ENCODE measurements around the gene ZNF792. TPM values are rescaled to one million over a fixed set of nuclear protein-coding genes. Genes with fewer than 3 reads are reported as not detected.

ZNF792 gene
- polyA plus RNA-seq, 1 of the 3 experiments (the other 2 are of a cell fraction) = 1.5 TPM

DNA sequence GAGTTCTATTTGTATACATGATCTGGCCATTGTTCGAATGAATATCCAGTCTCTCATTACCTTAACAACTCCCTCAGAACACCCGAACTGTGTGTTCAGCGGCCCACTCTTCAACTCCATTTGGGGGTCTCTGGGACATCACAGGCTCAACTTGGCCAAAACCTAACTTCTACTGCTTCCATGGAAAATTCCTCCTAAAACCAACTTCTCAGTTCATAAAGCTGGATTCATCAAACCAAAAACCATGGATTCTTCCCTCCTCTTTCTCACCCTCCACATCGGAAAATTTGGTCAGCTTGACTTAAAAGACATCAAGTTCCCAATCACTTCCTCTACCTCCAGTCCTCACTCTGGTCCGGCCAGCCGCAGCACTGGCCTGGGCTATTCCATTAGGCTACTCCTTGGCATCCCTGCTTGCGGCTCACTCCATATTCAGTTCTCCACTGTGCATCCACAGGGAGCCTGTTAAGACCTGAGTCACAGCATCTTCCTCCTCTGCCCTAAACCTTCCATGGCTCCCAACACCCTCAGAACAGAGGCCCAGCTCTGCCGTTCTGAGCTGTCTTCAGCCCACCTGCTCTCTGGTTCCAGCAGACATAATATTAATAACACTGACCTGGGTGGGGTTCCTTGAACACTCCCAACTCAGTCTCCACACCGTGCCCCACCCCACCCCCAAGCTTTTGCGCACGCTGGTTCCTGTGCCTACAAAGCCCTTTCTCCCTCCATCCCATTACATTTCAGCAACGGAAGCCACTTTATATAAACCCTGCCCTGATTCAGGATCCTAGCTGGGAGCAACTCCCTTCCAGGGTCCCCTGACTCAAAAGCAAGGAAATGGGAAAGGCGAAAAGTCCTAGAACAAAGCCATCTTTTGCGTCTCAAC, 1.1 kb downstream of the ZNF792 start:
- Histone ChIP-seq H3K27ac (ENCODE audit: low read depth in 2 of 2, low read length in 1 of 2) (peak overlapping the region in 1 of 2 experiments; percentile 94; a peak in 2 of 4 replicates), H3K27me3 (ENCODE audit: insufficient read depth) (no peaks in the 10 kb centered on the region), H3K9ac (peak overlapping the region; percentile 68), H3K4me2 (peak overlapping the region; percentile 97), H3K9me2 (no peaks in the 10 kb centered on the region), H3K4me1 (ENCODE audit: control insufficient read depth in 1 of 2, insufficient read depth in 2 of 2, low read depth in 1 of 2, low read length in 1 of 2) (peaks cover 0 to 21% of the 10 kb centered on the region in 2 experiments; a peak in 2 of 4 replicates), H3K79me2 (ENCODE audit: insufficient read depth) (peaks cover 23% of the 10 kb centered on the region; the same call in 1 of the 2 replicates), H3F3A (replicated peaks; ENCODE audit: insufficient read depth) (no peaks in the 10 kb centered on the region), H3K36me3 (replicated peaks in 1 of 2; ENCODE audit: control insufficient read depth in 1 of 2, insufficient read depth in 2 of 2, low read length in 1 of 2) (peaks cover 20 to 28% of the 10 kb centered on the region in 2 experiments), H3K9me3 (0 out of 2 replicates have a peak, but pooled peaks cover under 1% of the 10 kb centered on the region), H3K4me3 (ENCODE audit: low read depth in 2 of 2, low read length in 1 of 2) (peak overlapping the region; percentile 95), H2AFZ (ENCODE audit: low read depth) (peak overlapping the region; percentile 95; the same call in 1 of the 2 replicates), H4K20me1 (ENCODE audit: insufficient read depth) (no peaks in the 10 kb centered on the region)
- WGBS (ENCODE audit: low lambda C conversion rate) = 33% methylated on average over 14 of the region's 14 CpGs
- peak; percentile 49 for DNase-seq
- ChIA-PET CTCF (interaction anchor here (0.9 to 4.0 kb wide), 5 partner anchors 9 to 125 kb away, joined by 3 to 32 read pairs (median 5); no protein-coding TSS in a partner anchor), POLR2A (interaction anchor here (1.0 to 1.3 kb wide), 4 partner anchors 37 to 285 kb away, joined by 3 to 4 read pairs (median 3); partner anchors contain the start of genes GRAMD1A and ZNF302)
- TF ChIP-seq RFX5 (IDR thresholded peaks at IDR 0.05; ENCODE audit: low read length) = no peak
- TF ChIP-seq, protein P1, sequence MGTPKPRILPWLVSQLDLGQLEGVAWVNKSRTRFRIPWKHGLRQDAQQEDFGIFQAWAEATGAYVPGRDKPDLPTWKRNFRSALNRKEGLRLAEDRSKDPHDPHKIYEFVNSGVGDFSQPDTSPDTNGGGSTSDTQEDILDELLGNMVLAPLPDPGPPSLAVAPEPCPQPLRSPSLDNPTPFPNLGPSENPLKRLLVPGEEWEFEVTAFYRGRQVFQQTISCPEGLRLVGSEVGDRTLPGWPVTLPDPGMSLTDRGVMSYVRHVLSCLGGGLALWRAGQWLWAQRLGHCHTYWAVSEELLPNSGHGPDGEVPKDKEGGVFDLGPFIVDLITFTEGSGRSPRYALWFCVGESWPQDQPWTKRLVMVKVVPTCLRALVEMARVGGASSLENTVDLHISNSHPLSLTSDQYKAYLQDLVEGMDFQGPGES (IDR thresholded peaks at IDR 0.05; ENCODE audit: low read depth, low read length) = no peak
- no peak for TF ChIP-seq ELF1 (IDR thresholded peaks at IDR 0.05)
- no peak for TF ChIP-seq RXRA (IDR thresholded peaks at IDR 0.05; ENCODE audit: borderline replicate concordance, low read depth)
- no peak for TF ChIP-seq POLR2AphosphoS5 (IDR thresholded peaks at IDR 0.05; ENCODE audit: low read depth, low read length)
- no peak for TF ChIP-seq EZH2phosphoT487 (IDR thresholded peaks at IDR 0.05; ENCODE audit: borderline replicate concordance, low read depth)
- TF ChIP-seq FOXM1 (IDR thresholded peaks at IDR 0.05; ENCODE audit: low read depth) = no peak
- TF ChIP-seq RAD21 (IDR thresholded peaks at IDR 0.05; ENCODE audit: low read length) = no peak
- TF ChIP-seq, protein P2, sequence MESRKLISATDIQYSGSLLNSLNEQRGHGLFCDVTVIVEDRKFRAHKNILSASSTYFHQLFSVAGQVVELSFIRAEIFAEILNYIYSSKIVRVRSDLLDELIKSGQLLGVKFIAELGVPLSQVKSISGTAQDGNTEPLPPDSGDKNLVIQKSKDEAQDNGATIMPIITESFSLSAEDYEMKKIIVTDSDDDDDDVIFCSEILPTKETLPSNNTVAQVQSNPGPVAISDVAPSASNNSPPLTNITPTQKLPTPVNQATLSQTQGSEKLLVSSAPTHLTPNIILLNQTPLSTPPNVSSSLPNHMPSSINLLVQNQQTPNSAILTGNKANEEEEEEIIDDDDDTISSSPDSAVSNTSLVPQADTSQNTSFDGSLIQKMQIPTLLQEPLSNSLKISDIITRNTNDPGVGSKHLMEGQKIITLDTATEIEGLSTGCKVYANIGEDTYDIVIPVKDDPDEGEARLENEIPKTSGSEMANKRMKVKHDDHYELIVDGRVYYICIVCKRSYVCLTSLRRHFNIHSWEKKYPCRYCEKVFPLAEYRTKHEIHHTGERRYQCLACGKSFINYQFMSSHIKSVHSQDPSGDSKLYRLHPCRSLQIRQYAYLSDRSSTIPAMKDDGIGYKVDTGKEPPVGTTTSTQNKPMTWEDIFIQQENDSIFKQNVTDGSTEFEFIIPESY (IDR thresholded peaks at IDR 0.05; ENCODE audit: borderline replicate concordance, low read depth) = no peak
- TF ChIP-seq SMC3 (IDR thresholded peaks at IDR 0.05; ENCODE audit: low read depth, low read length) = no peak
- TF ChIP-seq MXI1 (IDR thresholded peaks at IDR 0.05; ENCODE audit: low read depth, low read length) = no peak
- no peak for TF ChIP-seq NRF1 (IDR thresholded peaks at IDR 0.05; ENCODE audit: low read depth, low read length)

Data from SK-N-SH (cell line).